PC-9 (cell line): ENCODE results near the gene MAGI2. TPM values are rescaled to one million over a fixed set of nuclear protein-coding genes. Genes with fewer than 3 reads are reported as not detected.

Source experiments
- BruUV-seq: library from RNA; stranded (reverse); fragments of 400-500 nt; replicated peaks from 2 replicates; lab custom pipeline; 2021; lab: Mats Ljungman, UMichigan
- CTCF ChIA-PET: fragments of 300-600 bp; sonication (Branson Sonifier 250); formaldehyde crosslinking; loops from one replicate; lab custom pipeline; 2022; ENCODE audit warnings: antibody characterized with exemption; lab: Charles Lee
- POLR2A ChIA-PET: fragments of 300-600 bp; sonication (Branson Sonifier 250); formaldehyde crosslinking; loops from one replicate; lab custom pipeline; 2022; ENCODE audit warnings: antibody characterized with exemption; ENCODE audit not compliant: unreplicated experiment; lab: Charles Lee
- DNase-seq, 2 experiments: peaks; one replicate each; pipeline versions ENCODE4 v3.0.0 to v3.0.0-alpha.2; 2015 to 2022; ENCODE audit warnings: mixed read lengths in 1 of 2
- H2AFZ ChIP-seq: fragments of 200-600 bp; sonication (generic); 2 replicates; pipeline ENCODE4 v1.8.1; 2017; ENCODE audit warnings: antibody characterized with exemption
- H3F3A ChIP-seq: fragments of 200-600 bp; sonication (generic); 2 replicates; pipeline ENCODE4 v1.8.1; 2017; ENCODE audit warnings: antibody characterized with exemption, mild to moderate bottlenecking, low read depth; ENCODE audit not compliant: insufficient read depth
- H3K27ac ChIP-seq: fragments of 200-600 bp; sonication (generic); 2 replicates; pipeline ENCODE4 v1.6.1; 2016; ENCODE audit warnings: mixed run types
- H3K27me3 ChIP-seq: fragments of 200-600 bp; sonication (generic); 2 replicates; pipeline ENCODE4 v1.6.1; 2016; ENCODE audit warnings: low read depth, mixed run types; ENCODE audit not compliant: insufficient read depth
- H3K36me3 ChIP-seq: fragments of 200-600 bp; sonication (generic); 2 replicates; pipeline ENCODE4 v1.6.1; 2016; ENCODE audit warnings: low read depth, mixed run types
- H3K4me1 ChIP-seq: fragments of 200-600 bp; sonication (generic); replicated peaks from 2 replicates; pipeline ENCODE4 v1.6.1; 2016; ENCODE audit warnings: mixed run types; ENCODE audit not compliant: insufficient read depth
- H3K4me2 ChIP-seq: fragments of 200-600 bp; sonication (generic); 2 replicates; pipeline ENCODE4 v1.6.1; 2017; ENCODE audit warnings: mixed run types
- H3K4me3 ChIP-seq: fragments of 200-600 bp; sonication (generic); 2 replicates; pipeline ENCODE4 v1.6.1; 2016; ENCODE audit warnings: mixed run types
- H3K79me2 ChIP-seq: fragments of 200-600 bp; sonication (generic); 2 replicates; pipeline ENCODE4 v1.6.1; 2017; ENCODE audit warnings: low read depth, mixed run types
- H3K9me2 ChIP-seq: fragments of 200-600 bp; sonication (generic); 2 replicates; pipeline ENCODE4 v1.8.1; 2017; ENCODE audit warnings: mild to moderate bottlenecking; ENCODE audit not compliant: insufficient read depth
- H3K9me3 ChIP-seq: fragments of 200-600 bp; sonication (generic); 2 replicates; pipeline ENCODE4 v1.8.1; 2016; ENCODE audit warnings: low read depth; ENCODE audit not compliant: insufficient read depth
- H4K20me1 ChIP-seq: fragments of 200-600 bp; sonication (generic); 2 replicates; pipeline ENCODE4 v1.8.1; 2017; ENCODE audit not compliant: insufficient read depth
- EZH2 ChIP-seq: fragments of 200-600 bp; sonication (generic); IDR thresholded peaks from 2 replicates; pipeline ENCODE4 v1.8.0; 2017; ENCODE audit warnings: antibody characterized with exemption, low read depth
- intact Hi-C: fragments of 100-400 bp; cut with micrococcal nuclease; formaldehyde crosslinking; loops from one replicate; pipeline ENCODE4 v1.10.0; 2022; ENCODE audit not compliant: unreplicated experiment
- total RNA-seq: library from RNA; stranded (reverse); gene quantifications from 2 replicates; pipeline ENCODE4 v1.2.3, GENCODE V29; 2021
- TF ChIP-seq, protein P1 (sequence below): fragments of 200-600 bp; sonication (generic); conservative IDR thresholded peaks from 2 replicates; pipeline ENCODE4 v1.6.1; 2017; ENCODE audit warnings: mixed run types, antibody characterized with exemption, mild to moderate bottlenecking, moderate library complexity

MAGI2 gene
- total RNA-seq, 1 experiment from 2014 or later: 0.92 TPM

DNA sequence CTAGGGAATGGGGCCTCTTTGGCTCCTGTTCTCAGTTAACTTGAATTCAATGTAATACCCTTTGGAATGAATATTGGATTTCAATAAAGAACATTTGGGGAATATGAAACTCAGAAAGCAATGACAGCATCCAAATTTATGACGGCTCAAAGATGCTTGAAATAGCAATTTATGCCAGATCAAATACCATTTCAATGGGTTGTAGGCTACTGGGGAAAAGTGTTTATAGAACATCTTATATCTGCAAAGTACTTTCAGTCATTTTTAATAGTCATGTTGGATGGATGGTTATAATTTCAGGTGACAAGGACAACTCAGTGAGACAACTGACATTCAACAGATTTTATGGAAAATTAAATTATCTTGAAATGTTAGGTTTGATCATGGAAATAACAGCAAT is 882.2 kb downstream of the MAGI2 start:
- Histone ChIP-seq H3K4me3 (no peak overlapping the region), H3F3A (no peaks in the 10 kb centered on the region), H3K36me3 (no peaks in the 10 kb centered on the region), H3K27me3 (no peaks in the 10 kb centered on the region), H3K9me3 (no peaks in the 10 kb centered on the region), H2AFZ (no peak overlapping the region), H3K79me2 (no peaks in the 10 kb centered on the region), H3K9me2 (no peaks in the 10 kb centered on the region), H3K4me1 (no peaks in the 10 kb centered on the region), H3K4me2 (no peak overlapping the region), H3K27ac (no peak overlapping the region), H4K20me1 (no peaks in the 10 kb centered on the region; the same call in 1 of the 2 replicates)
- BruUV-seq: no TSS peak
- POLR2A ChIA-PET: no interaction called here
- DNase-seq: no peak
- intact Hi-C loops: no loop called here
- CTCF ChIA-PET: no interaction called here
- TF ChIP-seq, protein P1, sequence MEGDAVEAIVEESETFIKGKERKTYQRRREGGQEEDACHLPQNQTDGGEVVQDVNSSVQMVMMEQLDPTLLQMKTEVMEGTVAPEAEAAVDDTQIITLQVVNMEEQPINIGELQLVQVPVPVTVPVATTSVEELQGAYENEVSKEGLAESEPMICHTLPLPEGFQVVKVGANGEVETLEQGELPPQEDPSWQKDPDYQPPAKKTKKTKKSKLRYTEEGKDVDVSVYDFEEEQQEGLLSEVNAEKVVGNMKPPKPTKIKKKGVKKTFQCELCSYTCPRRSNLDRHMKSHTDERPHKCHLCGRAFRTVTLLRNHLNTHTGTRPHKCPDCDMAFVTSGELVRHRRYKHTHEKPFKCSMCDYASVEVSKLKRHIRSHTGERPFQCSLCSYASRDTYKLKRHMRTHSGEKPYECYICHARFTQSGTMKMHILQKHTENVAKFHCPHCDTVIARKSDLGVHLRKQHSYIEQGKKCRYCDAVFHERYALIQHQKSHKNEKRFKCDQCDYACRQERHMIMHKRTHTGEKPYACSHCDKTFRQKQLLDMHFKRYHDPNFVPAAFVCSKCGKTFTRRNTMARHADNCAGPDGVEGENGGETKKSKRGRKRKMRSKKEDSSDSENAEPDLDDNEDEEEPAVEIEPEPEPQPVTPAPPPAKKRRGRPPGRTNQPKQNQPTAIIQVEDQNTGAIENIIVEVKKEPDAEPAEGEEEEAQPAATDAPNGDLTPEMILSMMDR: no peak
- no peak for TF ChIP-seq EZH2

DNA sequence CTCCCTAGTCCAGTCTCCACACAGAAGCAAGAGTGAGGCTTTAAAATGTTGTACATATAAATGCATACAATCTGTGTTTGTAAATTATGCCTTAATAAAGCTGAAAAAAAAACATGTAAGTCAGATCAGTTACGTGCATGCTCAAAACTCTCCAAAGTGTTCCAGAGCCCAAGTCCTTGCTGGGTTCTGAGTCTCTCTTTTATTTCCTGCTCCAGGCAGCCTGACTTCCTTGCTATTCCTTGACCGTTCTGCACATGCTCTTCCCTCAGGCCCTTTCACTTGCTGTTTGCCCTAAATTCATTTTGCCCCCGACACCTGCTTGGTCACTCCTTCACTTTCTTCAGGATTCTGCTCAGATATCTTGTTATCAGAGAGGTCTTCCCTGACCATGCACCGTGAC is 884.8 kb downstream of the MAGI2 start:
- Histone ChIP-seq H3K4me3 (no peak overlapping the region), H3K79me2 (no peaks in the 10 kb centered on the region), H3K9me3 (no peaks in the 10 kb centered on the region), H3K9me2 (no peaks in the 10 kb centered on the region), H4K20me1 (no peaks in the 10 kb centered on the region), H3K27me3 (no peaks in the 10 kb centered on the region), H3K36me3 (no peaks in the 10 kb centered on the region), H3K4me2 (no peak overlapping the region), H3K27ac (no peak overlapping the region), H2AFZ (no peak overlapping the region), H3F3A (no peaks in the 10 kb centered on the region), H3K4me1 (no peaks in the 10 kb centered on the region)
- TF ChIP-seq EZH2: no peak
- TF ChIP-seq, protein P1: no peak
- CTCF ChIA-PET: no interaction called here
- intact Hi-C loops: no loop called here
- POLR2A ChIA-PET: no interaction called here
- BruUV-seq: no TSS peak
- DNase-seq: no peak

DNA sequence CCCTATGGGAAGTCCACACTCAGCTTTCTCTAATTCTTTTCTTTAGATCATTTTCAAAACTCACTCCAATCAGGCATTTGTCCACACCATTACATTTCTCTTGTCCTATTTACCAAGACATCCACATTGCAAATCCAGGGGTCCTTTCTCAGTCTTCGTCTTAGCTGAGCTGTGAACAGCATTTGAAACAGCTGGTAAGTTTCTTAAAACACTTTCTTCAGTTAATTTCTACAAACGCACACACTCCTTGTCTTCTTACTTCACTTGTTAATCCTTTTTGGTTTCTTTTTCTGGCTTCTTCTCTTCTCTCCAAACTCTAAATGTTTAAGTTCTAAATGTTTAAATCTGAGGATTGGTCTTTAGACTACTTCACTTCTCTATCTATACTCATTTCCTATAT is 885.6 kb downstream of the MAGI2 start:
- Histone ChIP-seq H3K4me3 (no peak overlapping the region), H3K9me3 (no peaks in the 10 kb centered on the region), H3K27ac (no peak overlapping the region), H3K36me3 (no peaks in the 10 kb centered on the region), H3K9me2 (no peaks in the 10 kb centered on the region), H3K4me2 (no peak overlapping the region), H3K27me3 (no peaks in the 10 kb centered on the region), H2AFZ (no peak overlapping the region), H3K79me2 (no peaks in the 10 kb centered on the region), H3K4me1 (no peaks in the 10 kb centered on the region), H3F3A (no peaks in the 10 kb centered on the region), H4K20me1 (no peaks in the 10 kb centered on the region)
- no peak for TF ChIP-seq EZH2
- TF ChIP-seq, protein P1: no peak
- POLR2A ChIA-PET: no interaction called here
- no TSS peak for BruUV-seq
- intact Hi-C loops: no loop called here
- no peak for DNase-seq
- CTCF ChIA-PET: no interaction called here
